ENCODE results near the gene GSTT2. TPM values are rescaled to one million over a fixed set of nuclear protein-coding genes. Genes with fewer than 3 reads are reported as not detected.

The GSTT2 gene
- total RNA-seq, 1 experiment from 2014 or later: 0.15 TPM

DNA sequence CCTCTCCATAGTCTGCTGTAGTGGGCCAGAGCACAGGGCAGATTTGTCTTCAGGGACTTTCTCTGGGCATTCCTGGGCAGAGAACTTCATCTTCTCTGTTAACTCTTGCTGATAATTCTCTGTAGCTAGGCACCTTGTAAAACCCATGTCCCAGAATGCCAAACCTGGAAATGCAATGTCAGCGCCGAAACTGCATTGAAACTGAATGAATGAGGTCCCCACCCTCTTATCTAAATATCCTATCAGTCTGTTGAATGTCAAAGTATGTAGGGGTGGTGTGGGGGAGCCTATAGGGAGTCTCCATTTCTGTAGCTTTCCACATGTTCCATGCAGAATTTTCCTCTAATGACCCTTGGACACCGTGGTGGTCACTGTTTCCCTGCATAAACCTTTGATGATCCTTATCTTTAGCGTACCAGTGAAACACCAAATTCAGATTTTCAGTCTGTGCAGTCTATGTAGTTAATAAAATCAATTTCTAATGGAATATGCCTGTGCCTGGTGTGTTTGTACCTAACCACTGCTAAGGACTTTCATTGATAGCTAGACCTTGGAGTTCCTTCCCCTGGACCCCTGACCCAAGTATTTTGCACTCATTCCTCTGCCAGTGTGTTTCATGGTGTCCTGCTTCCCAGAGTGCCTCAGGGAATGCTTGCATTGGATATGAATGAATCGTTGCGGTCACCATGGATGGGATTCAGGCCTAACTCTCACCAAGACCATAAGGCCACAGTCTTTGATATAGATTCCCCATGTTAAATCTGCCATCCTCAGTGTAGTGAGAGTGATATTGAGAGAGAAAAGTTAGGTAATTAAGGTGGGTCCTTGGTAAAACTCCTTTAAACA lies 28.7 kb downstream of the GSTT2 start:
- no peak for DNase-seq (ENCODE audit: low spot score)

GRCh38 chr22:24009227-24010017 lies 29.5 kb downstream of the GSTT2 start:
- no peak for DNase-seq (ENCODE audit: low spot score)

DNA sequence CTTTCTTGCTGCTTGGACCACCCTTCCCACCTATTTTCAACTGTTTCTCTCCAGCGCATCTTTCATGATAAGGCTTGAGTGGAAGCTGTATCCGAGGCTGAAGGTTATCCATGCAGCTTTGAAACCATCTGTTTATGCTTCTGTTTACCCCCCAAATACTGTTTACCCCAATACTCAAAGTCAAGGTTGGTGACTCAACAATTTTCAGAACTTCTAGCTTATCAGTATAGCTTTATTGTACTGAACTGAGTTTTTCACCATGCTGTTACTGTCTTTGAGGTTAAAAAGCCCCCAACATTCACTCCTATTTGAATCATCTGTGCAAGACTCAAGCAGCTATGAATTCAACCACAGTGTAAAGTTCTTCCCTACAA lies 30.1 kb downstream of the GSTT2 start:
- DNase-seq (ENCODE audit: low spot score): no peak

DNA sequence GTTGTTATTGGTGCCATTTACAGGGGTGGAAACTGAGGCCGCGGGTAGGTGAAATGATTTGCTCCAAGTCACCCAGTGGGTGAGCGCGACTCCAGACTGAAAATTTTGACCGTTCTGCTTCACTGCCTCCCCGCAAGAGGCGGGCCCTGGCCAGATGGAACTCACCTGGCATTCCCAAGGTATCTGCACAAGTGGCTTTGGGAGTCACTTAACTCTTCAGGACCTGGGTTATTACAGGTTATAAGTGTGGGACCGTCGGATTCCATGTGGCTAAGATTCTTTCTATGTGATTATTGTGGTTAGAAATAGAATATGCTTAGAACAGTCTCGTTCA lies 31.8 kb downstream of the GSTT2 start:
- DNase-seq (ENCODE audit: low spot score): peak; percentile 25

GRCh38 chr22:24016156-24016555 lies 36.2 kb downstream of the GSTT2 start:
- no peak for DNase-seq (ENCODE audit: low spot score)

DNA sequence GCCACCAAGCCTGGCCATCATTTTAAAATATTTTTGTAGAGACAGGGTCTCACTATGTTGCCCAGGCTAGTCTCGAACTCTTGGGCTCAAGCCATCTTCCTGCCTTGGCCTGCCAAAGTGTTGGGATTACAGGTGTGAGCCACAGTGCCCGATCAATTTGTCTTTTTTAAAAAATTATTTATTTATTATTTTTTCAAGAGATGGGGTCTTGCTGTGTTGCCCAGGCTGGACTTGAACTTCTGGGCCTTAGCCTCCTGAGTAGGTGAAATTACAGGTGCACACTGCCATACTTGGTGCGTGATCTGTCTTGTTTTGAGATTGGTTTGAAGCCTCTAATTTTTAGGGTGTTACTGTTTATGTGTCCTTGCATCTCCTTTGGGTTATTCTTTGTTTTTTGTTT lies 41.4 kb downstream of the GSTT2 start:
- no peak for DNase-seq (ENCODE audit: low spot score)

- DNase-seq (ENCODE audit: low spot score): no peak
Observed at GRCh38 chr22:24023204-24023789, 43.4 kb downstream of the GSTT2 start.

- no peak for DNase-seq (ENCODE audit: low spot score)
Observed at GRCh38 chr22:24024354-24024753, 44.4 kb downstream of the GSTT2 start.

GRCh38 chr22:24025475-24025874 lies 45.5 kb downstream of the GSTT2 start:
- DNase-seq (ENCODE audit: low spot score): no peak

- DNase-seq (ENCODE audit: low spot score): no peak
Observed at GRCh38 chr22:24026056-24026455, 46.1 kb downstream of the GSTT2 start.

DNA sequence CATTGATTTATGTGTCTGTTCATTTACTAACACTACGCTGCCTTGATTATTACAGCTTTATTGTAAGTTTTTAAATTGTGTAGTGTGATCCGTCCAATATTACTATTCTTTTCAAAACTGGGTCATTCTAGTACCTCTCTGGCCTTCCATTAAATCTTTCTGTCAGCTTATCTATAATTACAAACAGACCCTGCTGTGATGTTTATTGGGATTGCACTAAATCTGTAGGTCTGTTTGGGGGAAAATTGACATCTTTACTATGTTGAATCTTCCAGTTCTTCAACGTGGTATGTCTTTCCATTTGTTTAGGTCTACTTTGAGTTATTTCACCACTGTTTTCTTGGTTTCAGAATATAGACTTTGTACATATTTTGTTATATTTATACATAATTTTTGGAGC lies 46.8 kb downstream of the GSTT2 start:
- DNase-seq (ENCODE audit: low spot score): no peak

DNA sequence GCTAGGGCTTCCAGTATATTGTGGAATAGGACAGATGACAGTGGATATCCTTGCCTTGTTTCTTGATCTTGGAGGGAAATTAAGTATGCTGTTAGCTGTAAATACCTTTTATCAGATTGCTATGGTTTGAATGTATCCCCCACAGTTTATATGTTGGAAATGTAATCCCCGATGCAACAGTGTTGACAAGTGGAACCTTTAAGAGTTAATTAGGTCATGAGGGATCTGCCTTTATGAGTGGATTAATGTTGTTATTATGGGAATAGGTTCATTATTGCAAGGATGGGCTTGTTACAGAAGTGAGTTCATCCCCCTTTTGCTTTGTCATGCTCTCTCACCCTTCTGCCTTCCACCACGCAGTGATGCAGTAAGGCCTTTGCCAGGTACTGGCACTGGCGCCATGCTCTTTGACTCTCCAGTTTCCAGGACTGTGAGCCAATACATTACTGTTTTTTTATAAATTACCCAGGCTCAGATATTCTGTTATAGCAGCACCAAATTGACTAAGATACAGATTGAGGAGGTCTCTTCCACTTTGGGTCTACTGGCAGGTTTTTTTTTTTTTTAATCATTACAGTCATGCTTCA lies 47.5 kb downstream of the GSTT2 start:
- DNase-seq (ENCODE audit: low spot score): no peak

- no peak for DNase-seq (ENCODE audit: low spot score)
Observed at GRCh38 chr22:24027991-24028390, 48.1 kb downstream of the GSTT2 start.

GRCh38 chr22:24028533-24028932 lies 48.6 kb downstream of the GSTT2 start:
- DNase-seq (ENCODE audit: low spot score): no peak

- DNase-seq (ENCODE audit: low spot score): no peak
Observed at GRCh38 chr22:24029304-24029703, 49.4 kb downstream of the GSTT2 start.

DNA sequence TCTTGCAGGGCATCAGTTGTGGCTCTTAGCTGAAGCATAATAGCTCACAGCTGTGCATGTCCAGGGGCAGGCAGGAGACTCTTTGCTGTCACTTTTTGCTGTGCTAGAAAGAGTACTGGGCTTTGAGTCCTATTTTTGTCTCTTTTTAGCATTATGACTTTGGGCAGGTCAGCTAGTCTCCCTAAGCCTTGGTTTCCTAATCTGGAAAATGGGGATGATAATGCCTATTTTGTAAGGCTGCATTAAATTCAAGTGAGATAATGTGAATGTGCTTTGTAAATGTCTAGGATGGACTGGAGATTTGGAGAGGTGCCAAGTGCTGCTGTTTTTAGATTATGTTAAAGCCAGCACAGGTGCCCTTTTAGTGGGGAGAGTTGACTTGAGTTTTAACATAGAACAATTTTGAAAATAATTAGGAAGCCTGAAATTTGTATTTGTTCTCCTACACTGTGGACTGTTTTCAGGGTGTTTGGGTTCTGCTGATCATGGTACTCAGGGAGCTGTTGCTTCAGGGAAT lies 50.3 kb downstream of the GSTT2 start:
- DNase-seq (ENCODE audit: low spot score): no peak

Other genes starting within 250 kb of the GSTT2 start
- gene ZNF70, start 229.0 kb upstream of the GSTT2 start, total RNA-seq (2014; rRNA removed; shearing (Covaris generic)): 1.4 and 1.5 TPM in 2 replicates
- gene VPREB3, start 225.7 kb upstream of the GSTT2 start, total RNA-seq (2014; rRNA removed; shearing (Covaris generic)): not detected in 2 replicates
- gene C22orf15, start 217.1 kb upstream of the GSTT2 start, total RNA-seq (2014; rRNA removed; shearing (Covaris generic)): not detected in 2 replicates
- gene CHCHD10, start 212.2 kb upstream of the GSTT2 start, total RNA-seq (2014; rRNA removed; shearing (Covaris generic)): 32.9 and 53.4 TPM in 2 replicates
- gene MMP11, start 207.3 kb upstream of the GSTT2 start, total RNA-seq (2014; rRNA removed; shearing (Covaris generic)): 0.18 and 0.89 TPM in 2 replicates
- gene SMARCB1, start 193.2 kb upstream of the GSTT2 start, total RNA-seq (2014; rRNA removed; shearing (Covaris generic)): 67.6 and 107 TPM in 2 replicates
- gene DERL3, start 141.1 kb upstream of the GSTT2 start, total RNA-seq (2014; rRNA removed; shearing (Covaris generic)): 0.79 and 0.91 TPM in 2 replicates
- 7.7 and 9.7 TPM in 2 replicates for gene SLC2A11, start 122.3 kb upstream of the GSTT2 start, total RNA-seq (2014; rRNA removed; shearing (Covaris generic))
- gene MIF, start 85.8 kb upstream of the GSTT2 start, total RNA-seq (2014; rRNA removed; shearing (Covaris generic)): 875 and 977 TPM in 2 replicates
- gene GSTT2B, start 18.9 kb upstream of the GSTT2 start, total RNA-seq (2014; rRNA removed; shearing (Covaris generic)): 0.70 and 0.89 TPM in 2 replicates
- gene DDTL, start 13.2 kb upstream of the GSTT2 start, total RNA-seq (2014; rRNA removed; shearing (Covaris generic)): 0.51 and 2.8 TPM in 2 replicates
- gene DDT, start 5.7 kb upstream of the GSTT2 start, total RNA-seq (2014; rRNA removed; shearing (Covaris generic)): 326 and 334 TPM in 2 replicates
- not detected in 2 replicates for gene GSTT4, start 25.3 kb downstream of the GSTT2 start, total RNA-seq (2014; rRNA removed; shearing (Covaris generic))
- gene CABIN1, start 31.2 kb downstream of the GSTT2 start, total RNA-seq (2014; rRNA removed; shearing (Covaris generic)): 37.1 and 51.2 TPM in 2 replicates
- gene SUSD2, start 201.4 kb downstream of the GSTT2 start, total RNA-seq (2014; rRNA removed; shearing (Covaris generic)): 1.1 and 1.2 TPM in 2 replicates

Data from HT-29 (cell line).